Fibroblast of the aortic adventitia (primary cell): ENCODE data around the gene ZNF860. TPM values are rescaled to one million over a fixed set of nuclear protein-coding genes. Genes with fewer than 3 reads are reported as not detected.

Experiments
- DNase-seq: peaks from one replicate; pipeline ENCODE4 v3.0.0-alpha.2; 2010; ENCODE audit warnings: low read depth
- H3K4me3 ChIP-seq: 2 replicates; pipeline ENCODE4 v1.5.1; 2011; ENCODE audit warnings: low read depth, mild to moderate bottlenecking, control low read depth, low read length, moderate library complexity
- total RNA-seq: library from RNA; depleted of rRNA; stranded (reverse); fragments of >200 nt; gene quantifications from 2 replicates; pipeline ENCODE4 v1.2.3, GENCODE V29; 2012; ENCODE audit warnings: low replicate concordance
- TF ChIP-seq, protein P1 (sequence below): IDR thresholded peaks from 2 replicates; pipeline ENCODE4 v1.5.1; 2011; ENCODE audit warnings: mild to moderate bottlenecking, low read length, control low read depth, inconsistent platforms; ENCODE audit not compliant: insufficient read depth

Gene ZNF860
- total RNA-seq, 1 donor: 1.2 TPM

DNA sequence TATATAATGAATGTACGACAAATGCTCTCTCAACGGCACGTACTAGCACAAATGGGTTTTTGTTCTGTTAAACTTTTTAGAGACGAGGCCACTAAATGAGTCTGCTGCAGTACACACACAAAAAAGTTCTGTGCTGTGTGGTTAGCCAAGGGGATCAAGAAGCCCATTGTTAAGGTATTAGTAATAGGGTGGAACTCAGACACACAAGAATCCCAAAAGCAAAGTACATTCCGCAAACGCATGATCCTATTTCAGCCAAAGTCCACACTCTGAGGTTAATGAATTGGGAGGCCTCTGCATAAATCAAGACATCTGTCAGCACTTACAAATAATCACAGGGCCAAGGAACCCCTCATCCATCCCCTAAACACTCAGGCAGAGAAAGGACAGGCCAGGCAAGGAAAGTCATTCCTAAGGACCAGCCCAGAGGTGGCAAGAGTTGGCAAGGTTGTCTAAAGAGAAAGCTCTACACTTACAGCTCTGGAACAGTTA is 12.6 kb upstream of the ZNF860 start:
- TF ChIP-seq, protein P1, sequence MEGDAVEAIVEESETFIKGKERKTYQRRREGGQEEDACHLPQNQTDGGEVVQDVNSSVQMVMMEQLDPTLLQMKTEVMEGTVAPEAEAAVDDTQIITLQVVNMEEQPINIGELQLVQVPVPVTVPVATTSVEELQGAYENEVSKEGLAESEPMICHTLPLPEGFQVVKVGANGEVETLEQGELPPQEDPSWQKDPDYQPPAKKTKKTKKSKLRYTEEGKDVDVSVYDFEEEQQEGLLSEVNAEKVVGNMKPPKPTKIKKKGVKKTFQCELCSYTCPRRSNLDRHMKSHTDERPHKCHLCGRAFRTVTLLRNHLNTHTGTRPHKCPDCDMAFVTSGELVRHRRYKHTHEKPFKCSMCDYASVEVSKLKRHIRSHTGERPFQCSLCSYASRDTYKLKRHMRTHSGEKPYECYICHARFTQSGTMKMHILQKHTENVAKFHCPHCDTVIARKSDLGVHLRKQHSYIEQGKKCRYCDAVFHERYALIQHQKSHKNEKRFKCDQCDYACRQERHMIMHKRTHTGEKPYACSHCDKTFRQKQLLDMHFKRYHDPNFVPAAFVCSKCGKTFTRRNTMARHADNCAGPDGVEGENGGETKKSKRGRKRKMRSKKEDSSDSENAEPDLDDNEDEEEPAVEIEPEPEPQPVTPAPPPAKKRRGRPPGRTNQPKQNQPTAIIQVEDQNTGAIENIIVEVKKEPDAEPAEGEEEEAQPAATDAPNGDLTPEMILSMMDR: no peak
- H3K4me3 ChIP-seq: peak overlapping the region; percentile 41
- DNase-seq: peak; percentile 97

DNA sequence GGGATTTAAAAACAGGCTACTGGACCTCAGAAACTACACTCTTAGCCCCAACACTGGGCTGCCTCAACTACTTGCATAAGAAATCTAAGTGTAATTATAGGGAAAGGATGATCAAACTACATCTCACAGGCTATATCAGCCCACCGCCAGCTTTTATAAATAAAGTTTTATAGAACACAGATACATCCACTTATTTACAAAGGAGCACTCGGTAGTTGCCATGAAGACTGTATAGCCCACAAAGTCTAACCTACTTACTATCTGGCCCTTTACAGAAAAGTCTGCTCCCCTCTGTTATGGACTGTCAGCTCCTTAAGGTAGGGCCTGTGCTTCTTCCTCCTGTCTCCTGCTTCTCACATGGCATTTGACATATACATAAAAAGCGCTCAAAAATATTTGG is 9.9 kb upstream of the ZNF860 start:
- no peak for DNase-seq
- no peak overlapping the region for H3K4me3 ChIP-seq
- TF ChIP-seq, protein P1: no peak

- TF ChIP-seq, protein P1: no peak
- no peak for DNase-seq
- H3K4me3 ChIP-seq: no peak overlapping the region
Observed at GRCh38 chr3:31973081-31973480, 8.5 kb upstream of the ZNF860 start.

DNA sequence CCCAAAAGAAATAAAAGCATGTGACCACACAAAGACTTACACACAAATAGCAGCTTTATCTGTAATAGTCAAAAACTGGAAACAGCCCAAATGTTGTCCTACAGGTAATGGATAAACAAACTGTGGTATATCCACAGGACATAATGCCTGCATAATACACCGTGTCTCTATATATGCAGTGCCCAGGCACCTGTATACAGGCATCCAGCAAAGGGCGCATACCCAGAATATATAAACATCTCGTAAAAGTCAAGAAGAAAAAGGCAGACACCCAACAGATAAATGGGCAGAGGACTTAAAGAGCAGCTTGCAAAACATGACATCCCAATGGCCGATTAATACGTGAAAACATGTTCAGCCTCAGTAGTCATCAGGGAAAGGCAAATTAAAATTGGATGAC is 7.7 kb upstream of the ZNF860 start:
- TF ChIP-seq, protein P1: no peak
- H3K4me3 ChIP-seq: no peak overlapping the region
- DNase-seq: no peak

DNA sequence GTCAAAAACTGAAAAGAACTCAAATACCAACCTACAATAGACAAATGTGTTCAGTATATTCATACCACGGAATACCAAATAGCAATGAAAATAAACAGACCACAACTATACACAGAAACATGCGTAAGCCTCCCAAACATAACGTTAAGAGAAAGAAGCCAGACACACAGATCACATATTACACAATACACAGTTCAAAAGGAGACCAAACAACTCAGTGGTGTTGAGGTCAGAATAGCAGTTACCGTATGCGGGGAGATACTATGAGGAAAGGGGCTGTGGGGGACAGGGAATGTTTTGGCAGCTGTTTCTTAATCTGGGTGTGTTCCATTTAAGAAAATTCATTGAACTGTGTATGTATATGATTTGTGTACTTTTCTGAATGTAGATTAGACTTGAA is 7.1 kb upstream of the ZNF860 start:
- no peak overlapping the region for H3K4me3 ChIP-seq
- no peak for DNase-seq
- TF ChIP-seq, protein P1: no peak

- TF ChIP-seq, protein P1: no peak
- DNase-seq: no peak
Observed at GRCh38 chr3:31974964-31975363, 6.6 kb upstream of the ZNF860 start.

GRCh38 chr3:31976302-31976701 is 5.2 kb upstream of the ZNF860 start:
- H3K4me3 ChIP-seq: no peak overlapping the region
- no peak for DNase-seq
- TF ChIP-seq, protein P1: no peak

More at GRCh38 chr3:31974964-31975363, 6.6 kb upstream of the ZNF860 start:
- no peak overlapping the region for H3K4me3 ChIP-seq
